ENCODE results near the gene CWC22.

The CWC22 gene

GRCh38 chr2:180040146-180040925, 33.2 kb upstream of the CWC22 start:
- DNase-seq (ENCODE audit: low read depth) = peak; percentile 62
- no peak for TF ChIP-seq CTCF (IDR thresholded peaks at IDR 0.05; ENCODE audit: insufficient read depth, low read depth, low read length, missing control alignments)

GRCh38 chr2:180038997-180039396, 31.9 kb upstream of the CWC22 start:
- DNase-seq (ENCODE audit: low read depth) = no peak
- TF ChIP-seq CTCF (IDR thresholded peaks at IDR 0.05; ENCODE audit: insufficient read depth, low read depth, low read length, missing control alignments) = no peak
- H3K4me3 ChIP-seq (ENCODE audit: low read length) = no peak overlapping the region

More at GRCh38 chr2:180040146-180040925, 33.2 kb upstream of the CWC22 start:
- H3K4me3 ChIP-seq (ENCODE audit: low read length) = no peak overlapping the region

GRCh38 chr2:180033993-180034894, 27.1 kb upstream of the CWC22 start:
- DNase-seq (ENCODE audit: low read depth) = peak; percentile 57
- no peak for TF ChIP-seq CTCF (IDR thresholded peaks at IDR 0.05; ENCODE audit: insufficient read depth, low read depth, low read length, missing control alignments)

GRCh38 chr2:180029575-180029974, 22.5 kb upstream of the CWC22 start:
- DNase-seq (ENCODE audit: low read depth) = no peak
- no peak for TF ChIP-seq CTCF (IDR thresholded peaks at IDR 0.05; ENCODE audit: insufficient read depth, low read depth, low read length, missing control alignments)
- no peak overlapping the region for H3K4me3 ChIP-seq (ENCODE audit: low read length)

More at GRCh38 chr2:180033993-180034894, 27.1 kb upstream of the CWC22 start:
- no peak overlapping the region for H3K4me3 ChIP-seq (ENCODE audit: low read length)

- H3K4me3 ChIP-seq (ENCODE audit: low read length) = no peak overlapping the region
- no peak for DNase-seq (ENCODE audit: low read depth)
- no peak for TF ChIP-seq CTCF (IDR thresholded peaks at IDR 0.05; ENCODE audit: insufficient read depth, low read depth, low read length, missing control alignments)
Observed at GRCh38 chr2:180021850-180022249, 14.8 kb upstream of the CWC22 start.

GRCh38 chr2:180017784-180018183, 10.7 kb upstream of the CWC22 start:
- H3K4me3 ChIP-seq (ENCODE audit: low read length) = no peak overlapping the region

More at GRCh38 chr2:180017784-180018183, 10.7 kb upstream of the CWC22 start:
- peak; percentile 71 for DNase-seq (ENCODE audit: low read depth)
- TF ChIP-seq CTCF (IDR thresholded peaks at IDR 0.05; ENCODE audit: insufficient read depth, low read depth, low read length, missing control alignments) = no peak
